SHP77 treated with DMSO at 0.1 percent for 48 hours (cell line): ENCODE results near the gene SNTB2.

Source experiments
- DNase-seq: peaks from one replicate; lab custom pipeline; 2025; lab: John Stamatoyannopoulos, UW

The SNTB2 gene

GRCh38 chr16:69318911-69319289 is 131.9 kb downstream of the SNTB2 start:
- no peak for DNase-seq

- no peak for DNase-seq
Observed at GRCh38 chr16:69319381-69319780, 132.4 kb downstream of the SNTB2 start.

GRCh38 chr16:69319826-69320739 is 133.1 kb downstream of the SNTB2 start:
- DNase-seq: no peak

GRCh38 chr16:69320740-69321073 is 133.7 kb downstream of the SNTB2 start:
- DNase-seq: no peak

- DNase-seq: no peak
Observed at GRCh38 chr16:69321080-69321479, 134.1 kb downstream of the SNTB2 start.

- no peak for DNase-seq
Observed at GRCh38 chr16:69322343-69322742, 135.4 kb downstream of the SNTB2 start.

- DNase-seq: no peak
Observed at GRCh38 chr16:69323415-69323814, 136.5 kb downstream of the SNTB2 start.

GRCh38 chr16:69324013-69324531 is 137.1 kb downstream of the SNTB2 start:
- DNase-seq: no peak

GRCh38 chr16:69324585-69325253 is 137.8 kb downstream of the SNTB2 start:
- DNase-seq: no peak

- no peak for DNase-seq
Observed at GRCh38 chr16:69325784-69326171, 138.8 kb downstream of the SNTB2 start.

GRCh38 chr16:69326172-69326873 is 139.4 kb downstream of the SNTB2 start:
- DNase-seq: no peak

GRCh38 chr16:69327585-69328310 is 140.8 kb downstream of the SNTB2 start:
- DNase-seq: no peak

- DNase-seq: no peak
Observed at GRCh38 chr16:69328854-69329316, 141.9 kb downstream of the SNTB2 start.

GRCh38 chr16:69329369-69330285 is 142.7 kb downstream of the SNTB2 start:
- DNase-seq: no peak

GRCh38 chr16:69330286-69331109 is 143.5 kb downstream of the SNTB2 start, which contains the start of gene PDF:
Gene PDF, minus strand, starts transcription at chr16:69330588. Its CDS starts 18 bp downstream, at chr16:69330570.
- peak; percentile 72 for DNase-seq

GRCh38 chr16:69334696-69335095 is 147.7 kb downstream of the SNTB2 start:
- no peak for DNase-seq

GRCh38 chr16:69338557-69339288 is 151.8 kb downstream of the SNTB2 start:
- DNase-seq: no peak

GRCh38 chr16:69339289-69340094 is 152.5 kb downstream of the SNTB2 start, which contains the start of the genes COG8 and NIP7:
Gene COG8, minus strand, starts transcription at chr16:69339564. Its CDS starts 12 bp downstream, at chr16:69339552.
Gene NIP7, plus strand, starts transcription at chr16:69339772. Its CDS starts 58 bp downstream, at chr16:69339830.
- peak; percentile 99 for DNase-seq
